Fibroblast of skin of left biceps (primary cell): ENCODE results near the gene PPP1R12C.
"Not testable (repeated sequence)": the region's sequence is repeated elsewhere in the genome, so short reads cannot be mapped to it uniquely, and the experiment has no call there.

Experiments
- DNase-seq, 2 experiments: peaks; one replicate each; pipeline ENCODE4 v3.0.0-alpha.2; 2013; ENCODE audit warnings: low read depth in 2 of 2

Gene PPP1R12C

DNA sequence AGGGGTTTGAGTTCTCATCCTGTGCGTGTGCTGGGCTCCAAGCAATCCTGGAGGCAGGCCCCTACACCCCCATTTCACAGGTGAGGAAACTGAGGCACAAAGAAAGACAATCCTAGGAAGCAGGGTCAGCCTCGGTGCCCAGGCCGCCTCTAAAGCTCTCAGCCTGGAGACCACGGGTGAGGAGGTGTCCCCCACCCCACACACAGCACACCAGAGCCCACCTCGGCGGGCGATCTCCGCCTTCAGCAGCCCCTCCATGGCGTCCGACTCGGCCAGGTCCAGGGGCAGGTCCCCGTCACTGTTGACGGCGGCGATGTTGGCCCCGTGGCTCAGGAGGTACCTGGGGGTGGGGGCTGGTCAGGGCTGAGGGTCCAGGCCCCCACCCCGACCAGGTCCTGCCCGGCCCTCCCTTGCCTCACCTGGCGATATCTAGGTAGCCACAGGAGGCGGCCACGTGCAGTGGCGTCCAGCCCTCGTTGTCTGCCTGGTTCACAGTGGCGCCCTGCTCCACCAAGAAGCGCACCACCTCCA lies 5.1 kb downstream of the PPP1R12C start:
- DNase-seq = no peak

DNA sequence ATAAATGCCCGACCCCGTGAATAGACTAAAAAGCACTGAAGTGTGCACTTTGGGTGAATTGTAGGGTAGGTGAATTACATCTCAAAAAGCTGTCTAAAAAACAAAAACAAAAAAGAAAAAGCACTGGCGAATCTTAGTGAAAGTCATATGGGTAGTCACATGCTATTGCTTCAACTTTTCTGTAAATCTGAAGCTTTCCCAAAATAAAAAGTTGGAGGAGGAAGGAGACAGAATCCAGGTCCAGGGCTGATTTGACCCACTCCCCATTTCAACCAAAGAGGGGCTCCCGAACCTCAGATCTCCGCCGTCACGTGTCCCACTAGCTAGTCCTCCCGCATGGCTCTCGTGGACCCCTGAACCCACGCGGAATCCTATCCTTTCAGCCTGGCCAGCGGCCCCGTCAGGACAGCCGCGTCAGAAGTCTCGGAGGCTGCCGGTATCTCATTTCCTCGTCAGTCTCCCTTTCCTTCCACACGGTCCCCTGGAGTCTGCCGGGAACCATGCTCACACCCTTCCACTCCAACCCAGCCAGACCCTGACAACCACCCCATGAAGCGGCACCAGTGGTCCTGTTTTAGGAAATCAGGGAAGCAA lies 6.1 kb downstream of the PPP1R12C start:
- no peak for DNase-seq

DNA sequence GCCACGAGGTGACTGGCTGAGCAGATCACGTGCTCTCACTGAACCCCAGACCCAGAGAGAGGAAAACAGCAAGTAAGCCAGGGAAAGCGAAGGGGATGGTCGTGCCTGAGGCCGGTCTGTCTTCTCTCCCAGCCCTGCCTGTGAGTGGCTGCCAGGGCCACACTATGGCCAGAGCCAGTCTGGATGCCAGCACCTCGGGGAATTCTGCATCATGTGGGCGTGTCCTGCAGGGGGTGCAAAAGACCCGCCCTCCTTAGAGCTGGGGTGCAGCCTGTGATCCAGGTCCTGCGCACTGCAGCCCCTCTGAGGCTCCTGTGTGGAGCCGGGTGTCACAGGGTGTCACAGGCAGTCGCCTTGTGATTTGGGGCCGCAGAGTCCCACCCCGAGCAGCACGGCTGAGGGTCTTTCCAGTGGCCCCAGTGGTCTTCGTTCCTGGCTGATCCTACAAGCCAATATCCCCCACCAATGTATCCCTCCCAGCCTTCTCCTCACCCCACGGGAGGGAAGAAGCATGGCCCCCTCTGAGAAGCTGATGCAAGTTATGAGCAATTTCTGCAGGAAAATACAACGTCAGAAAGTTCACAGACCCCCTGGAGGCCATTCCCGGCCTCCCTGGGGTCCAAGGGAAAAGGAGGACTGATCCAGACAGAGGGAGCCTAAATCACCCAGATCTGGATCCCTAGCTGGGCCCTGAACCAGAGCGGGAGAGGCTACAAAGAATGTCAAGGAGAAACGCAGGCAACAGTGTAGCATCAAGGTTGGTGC lies 7.7 kb downstream of the PPP1R12C start:
- no peak for DNase-seq

DNA sequence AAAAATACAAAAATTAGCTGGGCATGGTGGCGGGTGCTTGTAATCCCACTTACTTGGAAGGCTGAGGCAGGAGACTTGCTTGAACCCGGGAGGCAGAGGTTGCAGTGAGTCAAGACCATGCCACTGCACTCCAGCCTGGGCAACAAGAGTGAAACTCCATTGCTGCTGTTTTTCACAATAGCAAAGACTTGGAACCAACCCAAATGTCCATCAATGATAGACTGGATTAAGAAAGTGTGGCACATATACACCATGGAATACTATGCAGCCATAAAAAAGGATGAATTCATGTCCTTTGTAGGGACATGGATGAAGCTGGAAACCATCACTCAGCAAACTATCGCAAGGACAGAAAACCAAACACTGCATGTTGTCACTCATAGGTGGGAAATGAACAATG lies 10.2 kb downstream of the PPP1R12C start:
- DNase-seq = not testable (repeated sequence)

DNA sequence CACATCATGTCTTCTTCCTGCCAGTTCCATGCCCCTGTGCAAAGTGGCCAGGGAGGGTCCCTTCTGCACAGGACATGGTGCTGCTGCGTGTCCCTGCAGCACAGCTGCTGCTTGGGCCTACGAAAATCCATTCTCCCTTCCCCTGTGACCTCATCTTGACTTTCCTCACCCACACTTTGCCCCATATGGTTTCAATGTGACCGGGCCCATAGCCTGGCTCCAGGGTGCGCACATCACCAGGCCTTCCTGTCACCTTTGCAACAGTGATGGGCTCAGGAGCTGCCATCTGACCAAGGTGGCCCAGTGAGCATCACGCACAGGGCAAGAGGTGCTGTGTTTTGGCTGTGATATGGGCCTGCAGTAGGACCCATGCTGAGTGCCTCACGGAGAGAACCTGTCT lies 10.8 kb downstream of the PPP1R12C start:
- no peak for DNase-seq

DNA sequence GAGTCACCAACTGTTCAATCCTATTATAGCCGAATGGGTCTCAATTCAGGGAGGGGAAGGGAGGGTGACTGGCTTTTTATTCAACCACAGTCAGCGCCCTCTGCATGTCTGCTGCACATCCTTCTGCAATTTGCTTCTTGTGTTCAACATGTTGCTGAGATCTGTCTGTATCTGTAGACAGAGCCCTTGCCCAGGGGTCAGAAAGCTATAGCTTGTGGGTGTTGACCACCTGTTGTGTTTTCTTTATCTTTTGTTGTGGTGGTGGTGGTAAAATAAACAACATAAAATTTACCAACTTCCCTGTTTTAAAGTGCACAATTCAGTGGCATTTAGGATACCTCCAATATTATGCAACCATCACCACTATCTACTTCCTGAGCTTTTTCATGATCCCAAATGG lies 12.2 kb downstream of the PPP1R12C start:
- DNase-seq = no peak

DNA sequence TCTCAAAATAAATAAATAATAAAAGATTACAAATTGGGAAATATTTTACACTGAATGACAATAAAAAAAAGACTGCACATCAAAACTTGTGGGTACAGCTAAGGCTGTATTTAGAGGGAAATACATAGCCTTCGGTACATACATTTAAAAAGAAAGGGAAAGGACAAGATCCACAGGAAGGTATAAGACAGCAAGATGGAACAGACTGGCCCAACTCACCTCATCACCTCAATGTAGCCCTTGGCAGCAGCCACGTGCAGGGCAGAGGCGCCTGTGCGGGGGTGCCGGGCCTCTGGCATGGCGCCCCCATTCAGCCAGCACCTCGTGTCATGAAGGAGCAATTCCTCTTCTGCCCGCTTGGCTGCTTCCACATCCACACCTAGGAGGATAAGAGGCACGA lies 14.2 kb downstream of the PPP1R12C start:
- no peak for DNase-seq

DNA sequence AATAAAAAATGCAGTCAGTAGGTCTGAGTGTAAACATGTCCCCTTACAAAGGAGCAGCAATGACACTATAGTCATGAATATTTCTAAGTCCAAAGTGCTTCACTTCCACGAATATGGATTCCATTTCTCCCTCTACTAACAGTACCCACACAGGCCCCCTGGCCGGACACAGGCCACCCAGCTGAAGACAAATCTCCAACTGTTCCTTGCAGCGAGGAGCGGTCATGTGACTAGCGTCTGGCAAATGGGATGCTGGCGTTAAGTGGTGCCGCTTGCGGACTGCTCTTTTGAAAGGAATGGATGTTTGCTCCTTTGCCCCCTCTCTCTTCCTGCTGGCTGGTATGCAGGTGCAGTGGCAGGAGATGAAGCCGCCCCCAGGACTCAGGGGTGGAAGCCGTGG lies 16.2 kb downstream of the PPP1R12C start:
- DNase-seq = no peak

DNA sequence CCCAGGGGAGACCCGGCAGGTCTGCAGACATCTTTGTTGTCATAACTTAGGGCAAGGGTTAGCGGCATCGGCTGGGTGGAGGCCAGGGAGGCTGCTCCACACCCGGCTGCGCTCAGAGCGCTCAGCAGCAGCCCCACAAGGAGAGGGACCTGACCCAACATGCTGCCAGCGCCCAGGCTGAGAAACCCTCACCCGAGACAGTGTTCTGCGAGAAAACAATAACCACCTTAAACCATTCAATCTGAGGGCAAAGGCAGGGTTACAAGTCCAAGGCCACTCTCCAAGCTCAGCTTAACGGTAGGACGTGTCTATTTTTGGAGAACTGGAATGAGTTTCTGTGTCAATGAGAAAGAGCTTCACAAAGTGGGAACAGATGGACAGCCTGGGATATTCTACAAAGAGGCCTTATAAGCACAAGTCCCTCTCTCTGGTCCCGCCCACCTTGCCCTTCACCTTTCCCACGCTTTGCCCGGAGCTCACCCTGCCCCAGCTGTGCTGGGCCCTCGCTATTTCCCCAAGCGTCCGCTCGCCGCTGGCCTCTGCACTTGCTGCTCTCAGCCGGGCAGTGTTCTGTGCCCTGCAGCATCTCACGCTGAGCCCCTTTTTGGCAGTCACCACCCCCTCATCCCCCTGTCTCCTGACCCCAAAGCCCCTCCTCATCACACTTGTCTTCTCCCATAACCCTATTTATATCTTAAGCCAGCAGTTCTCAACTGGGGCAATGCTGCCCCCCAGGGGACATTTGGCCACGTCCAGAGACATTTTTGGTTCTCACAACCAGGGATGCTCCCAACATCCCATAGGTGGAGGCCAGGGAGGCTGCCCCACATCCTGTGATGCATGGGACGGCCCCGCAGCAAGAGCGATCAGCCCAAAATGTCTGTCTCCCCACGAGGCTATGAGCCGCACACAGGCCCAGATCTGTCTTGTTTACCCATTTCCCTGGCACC lies 17.6 kb downstream of the PPP1R12C start:
- no peak for DNase-seq

DNA sequence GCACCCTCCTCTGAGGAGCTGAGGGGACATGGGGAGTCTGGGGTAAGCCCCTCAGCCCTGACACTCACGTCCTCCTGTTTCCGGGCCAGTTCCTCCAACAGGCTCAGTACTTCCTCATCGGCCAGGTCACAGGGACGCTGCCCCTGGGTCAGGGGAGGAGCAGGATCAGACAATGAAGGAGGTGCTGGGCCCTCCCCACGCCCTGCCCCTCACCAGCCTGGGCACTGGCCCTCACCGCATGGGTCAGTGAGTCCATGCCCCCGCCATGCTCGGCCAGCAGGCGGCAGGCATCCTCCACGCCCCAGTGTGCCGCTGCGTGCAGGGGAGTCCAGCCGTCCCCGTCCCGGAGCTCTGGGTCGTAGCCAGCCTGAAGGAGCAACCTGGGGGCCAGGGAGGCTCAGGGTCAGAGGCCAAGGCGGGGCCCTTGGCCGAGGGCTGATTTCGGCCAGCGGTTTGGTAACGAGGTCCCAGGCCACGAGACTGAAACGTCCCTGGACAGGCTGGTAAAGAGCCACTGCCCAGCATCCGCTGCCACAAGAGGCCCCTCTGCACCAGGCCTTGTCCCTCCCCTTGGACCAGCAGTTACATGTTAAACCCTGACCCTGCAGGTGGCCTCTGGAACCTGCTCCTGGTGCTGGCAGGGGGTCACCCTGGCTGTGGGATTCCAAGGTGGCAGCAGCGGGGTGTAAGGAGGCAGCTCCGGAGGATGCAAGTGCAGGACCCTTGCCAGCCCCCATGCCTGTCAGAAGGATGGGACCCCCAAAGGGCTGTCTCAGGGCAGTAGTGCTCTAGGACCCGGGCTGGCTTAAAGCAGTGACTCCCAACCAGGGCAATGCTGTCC lies 18.5 kb downstream of the PPP1R12C start:
- no peak for DNase-seq

DNA sequence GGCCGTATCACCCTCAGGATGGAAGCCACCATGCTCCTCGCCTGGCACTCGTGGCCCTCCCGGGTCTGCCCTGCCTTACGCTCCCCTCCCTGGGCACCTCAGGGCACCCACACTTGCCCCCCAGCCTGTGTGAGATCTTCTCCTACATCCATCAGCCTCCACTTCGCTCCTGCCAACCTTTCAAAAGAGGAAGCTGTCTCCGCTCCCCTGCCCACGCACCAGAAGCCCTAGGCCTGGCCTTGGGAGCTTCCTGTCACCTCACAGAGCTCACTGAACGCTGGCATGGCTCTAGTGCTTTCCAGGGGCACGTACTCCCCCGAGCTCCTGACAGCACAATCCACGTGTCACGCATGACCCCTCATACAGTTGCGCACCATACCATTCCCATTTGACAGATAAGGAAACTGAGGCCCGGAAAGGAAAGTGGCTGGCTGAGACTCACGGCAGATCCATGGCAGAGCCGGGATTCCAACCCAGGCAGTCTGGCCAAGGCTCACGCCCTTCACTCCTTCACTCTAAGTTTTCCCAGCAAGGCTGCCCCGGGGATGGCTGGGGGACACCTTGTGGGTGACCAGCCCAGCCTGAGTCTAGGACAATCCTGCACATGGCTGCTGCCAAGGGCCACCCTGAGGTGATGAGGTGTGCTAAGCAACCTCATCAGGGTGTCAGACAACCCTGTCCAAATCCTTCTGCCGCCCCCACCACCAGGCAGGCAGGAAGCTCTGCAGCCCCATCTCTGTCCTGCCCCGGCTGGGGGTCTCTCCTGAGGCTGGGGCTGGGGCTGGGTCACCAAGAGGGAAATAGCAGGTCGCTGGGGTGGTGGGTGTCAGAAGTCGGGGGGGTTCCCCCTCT lies 19.3 kb downstream of the PPP1R12C start:
- no peak for DNase-seq

DNA sequence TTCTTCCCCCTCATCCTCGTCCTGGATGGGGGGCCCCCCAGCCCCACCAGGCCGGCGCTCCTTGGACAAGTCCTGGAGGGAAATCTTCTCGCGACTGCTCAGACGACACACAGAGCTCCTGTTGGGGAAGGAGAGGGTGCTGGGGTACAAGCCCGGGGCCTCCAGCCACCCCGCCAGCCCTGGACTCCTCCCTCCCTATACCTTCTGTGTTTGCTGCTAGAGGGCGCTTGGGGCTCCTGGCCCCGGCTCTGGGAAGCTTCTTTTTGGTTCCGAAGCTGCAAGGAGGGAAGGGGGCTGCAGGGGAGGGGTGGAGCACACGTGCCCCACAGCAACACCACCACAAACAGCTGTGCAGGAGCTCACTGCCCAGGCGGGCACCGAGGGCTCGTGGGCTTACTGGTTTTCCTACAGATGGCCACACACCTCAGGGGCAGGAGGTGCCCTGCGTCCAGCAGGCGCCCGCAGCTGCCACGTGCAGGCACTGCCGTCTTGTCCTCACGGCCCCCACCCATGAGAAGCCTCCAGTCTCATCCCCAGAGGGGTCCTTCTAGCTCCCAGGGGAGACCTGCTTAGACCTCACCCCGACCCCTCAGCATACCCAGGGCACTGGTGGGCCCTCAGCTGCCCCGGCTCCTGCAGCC lies 21.3 kb downstream of the PPP1R12C start:
- DNase-seq = no peak

DNA sequence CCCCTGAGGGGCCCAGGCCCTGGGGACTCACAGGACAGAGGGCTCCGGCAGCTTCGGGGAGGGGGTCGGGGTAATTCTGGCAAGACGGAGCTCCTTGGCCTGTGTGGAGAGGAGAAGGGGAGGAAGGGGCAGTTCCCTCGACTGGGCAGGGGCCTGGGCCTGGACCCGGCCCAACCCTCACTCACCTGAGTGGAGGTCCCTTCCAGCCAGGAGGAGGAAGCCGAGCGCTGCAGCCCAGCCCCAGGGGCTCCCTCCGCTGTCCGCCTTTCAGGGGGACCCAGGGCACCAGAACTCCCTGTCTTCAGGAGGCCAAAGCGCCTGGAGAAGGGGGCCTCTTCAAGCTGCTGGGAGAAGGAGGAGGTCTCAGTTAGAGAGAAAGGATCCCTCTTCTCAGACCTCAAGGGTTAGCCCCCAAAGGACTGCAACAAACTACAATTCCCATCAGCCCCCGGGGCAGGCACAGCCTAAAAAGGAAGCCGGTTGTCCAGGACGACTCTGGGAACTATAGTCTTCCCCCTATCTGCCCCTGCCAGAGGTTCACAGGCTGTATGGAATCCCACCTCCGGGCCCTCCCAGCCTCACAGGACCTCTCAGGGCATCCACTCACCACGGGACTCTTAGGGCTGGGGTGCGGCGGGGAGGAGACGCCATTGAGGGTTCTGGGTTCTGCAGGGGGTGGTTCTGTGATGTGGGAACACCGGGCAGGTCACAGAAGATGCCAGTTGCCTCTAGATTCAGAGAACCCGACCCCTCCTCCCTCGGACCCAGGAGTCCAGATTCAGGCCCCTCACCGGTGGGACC lies 22.0 kb downstream of the PPP1R12C start:
- DNase-seq = no peak

DNA sequence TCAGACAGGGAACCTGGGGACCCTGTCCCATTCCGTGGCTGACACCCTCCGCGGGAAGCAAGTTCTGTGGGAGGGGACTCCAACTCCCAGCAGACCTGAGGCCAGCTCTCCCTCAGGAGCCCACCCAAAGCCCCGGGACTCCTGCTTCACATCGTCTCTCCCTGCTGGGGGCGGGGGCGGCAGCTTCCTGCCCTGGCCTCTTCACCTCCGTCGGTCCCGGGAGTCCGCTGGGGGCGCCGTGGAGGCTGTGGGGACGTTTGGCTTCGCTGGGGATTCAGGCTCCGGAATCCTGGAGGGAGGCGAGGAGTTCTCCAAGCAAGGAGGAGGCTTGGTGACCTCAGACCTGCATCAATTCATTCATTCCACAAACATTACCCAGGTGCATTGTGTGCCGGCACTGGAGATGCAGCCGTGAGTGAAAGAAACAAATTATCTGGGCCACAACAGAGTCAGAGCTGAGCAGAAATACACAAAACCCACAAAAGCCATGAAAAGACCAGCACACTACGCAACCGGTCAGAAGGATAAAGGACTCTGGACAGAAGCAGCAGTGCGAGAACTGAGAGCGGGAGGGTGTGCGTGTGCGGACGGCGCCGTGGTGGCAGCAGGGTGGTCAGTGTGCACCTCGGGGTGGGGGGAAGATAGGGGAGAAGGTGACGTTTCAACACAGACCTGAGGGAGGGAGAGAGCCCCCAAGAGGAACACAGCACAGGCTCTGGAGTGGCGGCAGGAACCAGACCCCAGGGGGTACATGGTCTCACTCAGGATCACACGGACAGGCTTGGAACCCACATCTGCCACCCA lies 22.8 kb downstream of the PPP1R12C start:
- DNase-seq = no peak

DNA sequence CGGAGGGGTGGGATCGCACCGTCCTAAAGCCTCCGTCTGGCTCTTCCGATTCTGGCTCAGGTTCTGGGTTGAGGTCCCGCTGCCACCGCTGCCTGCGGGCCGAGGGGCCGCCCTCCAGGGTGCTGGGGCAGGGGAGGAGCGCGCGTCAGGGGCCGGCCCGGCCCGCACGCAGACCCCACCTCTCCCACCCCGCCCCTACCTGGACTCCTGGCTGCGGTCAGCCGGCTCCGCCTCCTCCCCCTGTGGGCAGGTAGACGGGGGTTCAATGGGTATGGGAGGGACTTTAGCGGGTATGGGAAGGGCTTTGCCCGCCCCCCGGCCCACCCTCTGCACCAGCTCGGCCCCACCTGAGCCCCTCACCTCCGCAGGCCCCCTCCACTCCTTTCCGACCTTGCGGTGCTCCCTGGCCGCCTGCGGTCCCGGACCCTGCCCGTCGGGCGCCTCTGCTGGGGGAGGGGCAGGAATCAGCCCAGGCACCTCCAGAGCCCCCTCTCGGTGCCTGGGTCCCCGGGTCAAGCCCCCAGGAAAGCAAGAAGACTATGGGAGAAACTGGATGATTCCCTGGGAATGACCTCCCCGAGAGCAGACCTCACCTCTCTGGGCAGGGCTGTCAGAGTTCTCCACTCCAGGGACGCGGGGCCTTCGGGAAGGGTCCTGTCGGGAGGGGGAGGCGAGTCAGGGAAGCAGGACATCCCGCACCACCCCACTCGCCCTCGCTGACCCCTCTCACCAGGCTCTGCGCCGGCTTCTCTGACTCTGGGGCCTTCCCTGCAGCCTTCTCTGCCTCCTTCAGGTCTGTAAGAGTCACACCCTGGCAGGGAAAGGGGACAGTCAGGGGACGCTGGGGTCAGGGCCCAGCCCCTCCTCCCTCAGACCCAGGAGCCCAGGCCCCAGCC lies 24.8 kb downstream of the PPP1R12C start:
- no peak for DNase-seq

DNA sequence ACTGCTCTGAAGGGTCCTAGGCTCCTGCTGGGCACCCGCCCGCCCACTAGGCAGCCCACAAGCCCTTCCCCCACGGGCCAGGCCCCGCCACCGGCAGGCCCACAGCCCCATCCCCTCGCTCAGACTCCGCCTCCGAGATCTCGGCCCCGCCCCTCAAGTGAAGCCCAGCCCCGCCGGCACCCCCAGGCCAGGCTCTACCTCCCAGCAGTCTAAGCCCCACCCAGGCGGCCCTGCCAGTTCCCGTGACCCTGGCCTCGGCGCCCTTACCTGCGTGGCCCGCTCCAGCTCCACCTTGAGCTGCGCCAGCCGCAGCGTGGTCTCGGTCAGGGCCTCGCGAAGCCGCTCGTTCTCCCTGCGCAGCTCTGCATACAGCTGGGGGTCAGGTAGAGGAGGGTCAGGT lies 25.5 kb downstream of the PPP1R12C start:
- no peak for DNase-seq
